Thyroid gland (tissue), 4 donors: ENCODE results near the gene MRPL36. TPM values are rescaled to one million over a fixed set of nuclear protein-coding genes. Genes with fewer than 3 reads are reported as not detected.

Source experiments
- DNase-seq, 2 donors: peaks; one replicate each; pipeline ENCODE4 v3.0.0-alpha.2; 2019
- H3K27ac ChIP-seq, 3 donors: fragments of 200-600 bp; sonication (generic); 1 replicate in 2 of 3; 2 replicates in 1 of 3; pipeline ENCODE4 v1.5.1; 2016 to 2019; ENCODE audit warnings: mild to moderate bottlenecking in 1 of 3, moderate library complexity in 1 of 3
- H3K27me3 ChIP-seq: fragments of 200-600 bp; sonication (generic); one replicate; pipeline ENCODE4 v1.5.1; 2019
- H3K36me3 ChIP-seq, 2 donors: fragments of 200-600 bp; sonication (generic); one replicate each; pipeline ENCODE4 v1.5.1; 2016 to 2019
- H3K4me1 ChIP-seq, 2 donors: fragments of 200-600 bp; sonication (generic); one replicate each; pipeline ENCODE4 v1.5.1; 2017 to 2019
- H3K4me3 ChIP-seq, 3 donors: fragments of 200-600 bp; sonication (generic); replicated peaks in 1 of 3; 1 replicate in 2 of 3; 2 replicates in 1 of 3; pipeline ENCODE4 v1.5.1; 2016; ENCODE audit warnings: mild to moderate bottlenecking in 1 of 3
- H3K9me3 ChIP-seq: fragments of 200-600 bp; sonication (generic); one replicate; pipeline ENCODE4 v1.5.1; 2017
- CTCF ChIP-seq, 6 experiments: fragments of 200-600 bp in 3 of 6; fragments of 450-650 bp in 3 of 6; sonication (generic) in 3 of 6; IDR thresholded peaks; one replicate each; pipeline ENCODE4 v1.5.1; 2016 to 2019; ENCODE audit warnings: antibody characterized with exemption in 6 of 6, mild to moderate bottlenecking in 2 of 6, inconsistent platforms in 1 of 6, moderate library complexity in 1 of 6
- POLR2A ChIP-seq, 2 donors: fragments of 450-650 bp; IDR thresholded peaks; one replicate each; pipeline ENCODE4 v1.6.1; 2017; ENCODE audit warnings: antibody characterized with exemption in 2 of 2, mild to moderate bottlenecking in 2 of 2, moderate library complexity in 1 of 2
- WGBS, 2 donors: methylation state at CpG; one replicate each; pipeline ENCODE4 v1.1.5; 2017; 5-methylcytosine and 5-hydroxymethylcytosine counted together
- intact Hi-C: fragments of 100-400 bp; cut with DNase I; formaldehyde crosslinking; loops from one replicate; pipeline ENCODE4 v1.15.1; 2023
- total RNA-seq, 4 donors: library from RNA; depleted of rRNA; stranded (reverse); fragments of >200 nt; gene quantifications; one replicate each; pipeline ENCODE4 v1.2.3, GENCODE V29; 2016

MRPL36 gene
- total RNA-seq, 4 donors from 2014 or later = 10.4 to 41.7 (median 33.6) TPM

- Histone ChIP-seq H3K4me3 (no peak overlapping the region), H3K27ac (no peak overlapping the region), H3K9me3 (no peaks in the 10 kb centered on the region), H3K27me3 (no peaks in the 10 kb centered on the region), H3K36me3 (no peaks in the 10 kb centered on the region), H3K4me1 (no peaks in the 10 kb centered on the region)
- DNase-seq = no peak
- TF ChIP-seq CTCF (IDR thresholded peaks at IDR 0.05) (no peak), POLR2A (IDR thresholded peaks at IDR 0.05) (no peak)
- intact Hi-C loops = no loop called here
- 66 to 68% methylated on average over 14 of the region's 14 CpGs for WGBS, 2 donors
Measured at GRCh38 chr5:1782385-1783215, 17.0 kb downstream of the MRPL36 start.

GRCh38 chr5:1781726-1782384 lies 17.8 kb downstream of the MRPL36 start:
- intact Hi-C loops = no loop called here
- DNase-seq = no peak
- Histone ChIP-seq H3K4me1 (no peaks in the 10 kb centered on the region), H3K27me3 (no peaks in the 10 kb centered on the region), H3K9me3 (no peaks in the 10 kb centered on the region), H3K4me3 (no peak overlapping the region), H3K36me3 (no peaks in the 10 kb centered on the region), H3K27ac (no peak overlapping the region)
- 81 to 84% methylated on average over 7 to 8 of the region's 9 CpGs for WGBS, 2 donors
- TF ChIP-seq POLR2A (IDR thresholded peaks at IDR 0.05) (no peak), CTCF (IDR thresholded peaks at IDR 0.05) (no peak)

- no peaks in the 10 kb centered on the region for H3K36me3 ChIP-seq
- TF ChIP-seq CTCF (IDR thresholded peaks at IDR 0.05) (no peak), POLR2A (IDR thresholded peaks at IDR 0.05) (no peak)
- no peak overlapping the region for H3K4me3 ChIP-seq
- intact Hi-C loops = no loop called here
- no peaks in the 10 kb centered on the region for H3K9me3 ChIP-seq
- H3K27me3 ChIP-seq = no peaks in the 10 kb centered on the region
- H3K27ac ChIP-seq = no peak overlapping the region
- no peaks in the 10 kb centered on the region for H3K4me1 ChIP-seq
- WGBS, 2 donors = 83 to 84% methylated on average over 6 of the region's 6 CpGs
- no peak for DNase-seq
Measured at GRCh38 chr5:1781107-1781506, 18.5 kb downstream of the MRPL36 start.

DNA sequence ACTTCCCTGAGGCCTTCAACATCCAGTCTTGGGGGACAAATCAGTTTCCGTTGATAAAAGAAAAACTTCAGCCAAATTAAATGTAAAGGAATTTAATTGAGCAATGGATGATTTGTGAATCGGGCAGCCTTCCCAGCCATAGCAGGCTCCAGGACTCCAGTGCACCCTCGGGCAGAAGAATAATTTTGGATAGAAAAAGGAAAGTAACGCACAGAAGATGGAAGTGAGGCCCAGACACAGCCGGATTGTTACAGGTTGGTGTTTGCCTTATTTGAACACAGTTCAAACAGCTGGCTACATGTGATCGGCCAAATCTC lies 19.1 kb downstream of the MRPL36 start:
- TF ChIP-seq CTCF (IDR thresholded peaks at IDR 0.05) (no peak), POLR2A (IDR thresholded peaks at IDR 0.05) (no peak)
- Histone ChIP-seq H3K36me3 (no peaks in the 10 kb centered on the region), H3K27me3 (no peaks in the 10 kb centered on the region), H3K4me3 (no peak overlapping the region), H3K9me3 (no peaks in the 10 kb centered on the region), H3K27ac (no peak overlapping the region), H3K4me1 (no peaks in the 10 kb centered on the region)
- DNase-seq = no peak
- WGBS, 2 donors = 70 to 73% methylated on average over 6 of the region's 6 CpGs
- intact Hi-C loops = no loop called here
